ENCODE data around the gene IPP.
"Not testable (repeated sequence)": the region's sequence is repeated elsewhere in the genome, so short reads cannot be mapped to it uniquely, and the experiment has no call there.

The IPP gene

GRCh38 chr1:45730780-45731319 lies 19.6 kb downstream of the IPP start:
- no peak overlapping the region for H3K27ac ChIP-seq
- TF ChIP-seq CTCF (conservative IDR thresholded peaks at IDR 0.05): no peak
- no peak for TF ChIP-seq ZFX (IDR thresholded peaks at IDR 0.05)

GRCh38 chr1:45730075-45730779 lies 20.2 kb downstream of the IPP start:
- TF ChIP-seq ZFX (IDR thresholded peaks at IDR 0.05): no peak
- no peak overlapping the region for H3K27ac ChIP-seq

GRCh38 chr1:45726007-45726406 lies 24.4 kb downstream of the IPP start:
- H3K27ac ChIP-seq: not testable (repeated sequence)

GRCh38 chr1:45723248-45723930 lies 27.1 kb downstream of the IPP start:
- TF ChIP-seq ZFX (IDR thresholded peaks at IDR 0.05) (no peak), CTCF (conservative IDR thresholded peaks at IDR 0.05) (no peak)
- H3K27ac ChIP-seq: no peak overlapping the region

- no peak overlapping the region for H3K27ac ChIP-seq
- TF ChIP-seq ZFX (IDR thresholded peaks at IDR 0.05): no peak
- TF ChIP-seq CTCF (conservative IDR thresholded peaks at IDR 0.05): no peak
Observed at GRCh38 chr1:45722809-45723208, 27.6 kb downstream of the IPP start.

GRCh38 chr1:45721207-45721606 lies 29.2 kb downstream of the IPP start:
- H3K27ac ChIP-seq: no peak overlapping the region
- TF ChIP-seq ZFX (IDR thresholded peaks at IDR 0.05) (no peak), CTCF (conservative IDR thresholded peaks at IDR 0.05) (no peak)

GRCh38 chr1:45718289-45718688 lies 32.2 kb downstream of the IPP start:
- no peak for TF ChIP-seq CTCF (conservative IDR thresholded peaks at IDR 0.05)
- TF ChIP-seq ZFX (IDR thresholded peaks at IDR 0.05): no peak
- no peak overlapping the region for H3K27ac ChIP-seq

GRCh38 chr1:45717386-45717785 lies 33.1 kb downstream of the IPP start:
- H3K27ac ChIP-seq: not testable (repeated sequence)

- TF ChIP-seq ZFX (IDR thresholded peaks at IDR 0.05) (no peak), CTCF (conservative IDR thresholded peaks at IDR 0.05) (no peak)
- H3K27ac ChIP-seq: no peak overlapping the region
Observed at GRCh38 chr1:45716700-45717099, 33.8 kb downstream of the IPP start.
